ENCODE measurements around the gene BCAR3. TPM values are rescaled to one million over a fixed set of nuclear protein-coding genes. Genes with fewer than 3 reads are reported as not detected.
"Not testable (repeated sequence)": the region's sequence is repeated elsewhere in the genome, so short reads cannot be mapped to it uniquely, and the experiment has no call there.

Gene BCAR3
- total RNA-seq, 4 donors from 2014 or later, result 17.3 to 72.7 (median 54.2) TPM

GRCh38 chr1:93592551-93592949, 89.1 kb downstream of the BCAR3 start:
- peak overlapping the region in 2 of 4 donors; percentile 44 to 51 for H3K4me3 ChIP-seq
- TF ChIP-seq POLR2A (IDR thresholded peaks at IDR 0.05), result peak in 1 of 2 donors; percentile 67
- TF ChIP-seq, protein P1, sequence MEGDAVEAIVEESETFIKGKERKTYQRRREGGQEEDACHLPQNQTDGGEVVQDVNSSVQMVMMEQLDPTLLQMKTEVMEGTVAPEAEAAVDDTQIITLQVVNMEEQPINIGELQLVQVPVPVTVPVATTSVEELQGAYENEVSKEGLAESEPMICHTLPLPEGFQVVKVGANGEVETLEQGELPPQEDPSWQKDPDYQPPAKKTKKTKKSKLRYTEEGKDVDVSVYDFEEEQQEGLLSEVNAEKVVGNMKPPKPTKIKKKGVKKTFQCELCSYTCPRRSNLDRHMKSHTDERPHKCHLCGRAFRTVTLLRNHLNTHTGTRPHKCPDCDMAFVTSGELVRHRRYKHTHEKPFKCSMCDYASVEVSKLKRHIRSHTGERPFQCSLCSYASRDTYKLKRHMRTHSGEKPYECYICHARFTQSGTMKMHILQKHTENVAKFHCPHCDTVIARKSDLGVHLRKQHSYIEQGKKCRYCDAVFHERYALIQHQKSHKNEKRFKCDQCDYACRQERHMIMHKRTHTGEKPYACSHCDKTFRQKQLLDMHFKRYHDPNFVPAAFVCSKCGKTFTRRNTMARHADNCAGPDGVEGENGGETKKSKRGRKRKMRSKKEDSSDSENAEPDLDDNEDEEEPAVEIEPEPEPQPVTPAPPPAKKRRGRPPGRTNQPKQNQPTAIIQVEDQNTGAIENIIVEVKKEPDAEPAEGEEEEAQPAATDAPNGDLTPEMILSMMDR (IDR thresholded peaks at IDR 0.05), result peak in 1 of 6 experiments; percentile 2

DNA sequence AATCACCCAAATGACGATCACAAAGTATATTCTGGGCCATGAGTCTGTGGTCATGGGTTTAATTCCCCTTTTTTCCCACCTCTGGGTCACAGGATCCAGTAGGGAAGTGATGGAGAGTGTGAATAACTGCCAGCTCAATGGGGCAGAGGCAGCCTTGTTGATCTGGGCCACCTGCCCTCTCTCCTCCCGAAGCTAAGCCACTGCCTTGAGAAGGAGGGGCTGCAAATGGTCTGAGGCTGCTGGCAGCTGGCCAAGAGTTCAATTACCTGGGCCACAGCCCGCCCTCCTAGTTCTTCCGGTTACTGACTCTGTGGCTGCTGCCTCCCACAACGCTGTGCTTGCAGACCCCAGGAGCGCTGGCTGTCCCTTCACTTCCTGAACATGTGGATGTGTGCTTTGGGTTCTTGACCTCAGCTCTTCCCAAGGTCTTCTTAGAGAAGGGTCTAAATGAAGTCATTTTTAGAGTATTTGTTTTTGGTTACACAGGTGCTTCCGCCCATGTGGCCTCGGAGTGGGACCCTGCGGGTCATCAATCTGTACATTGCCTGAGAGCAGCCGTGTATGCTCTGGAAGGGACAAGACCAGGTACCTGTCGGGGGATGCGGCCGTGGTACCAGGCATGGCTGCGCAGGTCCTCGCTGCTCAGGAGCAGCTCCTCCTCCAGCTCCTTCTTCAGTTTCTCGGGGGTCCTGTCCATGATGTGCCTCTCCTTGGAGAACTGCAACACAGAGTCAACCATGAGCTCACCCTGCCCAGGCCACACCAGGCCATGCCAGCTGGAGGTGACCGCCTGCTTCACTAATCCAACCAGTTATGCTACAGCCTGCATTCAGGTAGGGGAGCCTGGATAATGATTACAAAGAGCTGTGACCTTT, 89.7 kb downstream of the BCAR3 start:
- peak overlapping the region in 3 of 4 donors; percentile 12 to 51 (median 44) for H3K4me3 ChIP-seq
- no peaks in the 10 kb centered on the region for H3K9me3 ChIP-seq
- TF ChIP-seq, protein P1 (IDR thresholded peaks at IDR 0.05), result no peak
- TF ChIP-seq POLR2A (IDR thresholded peaks at IDR 0.05), result peak; percentile 52 to 71
- peaks cover 0 to 7% (median 0%) of the 10 kb centered on the region in 3 donors for H3K36me3 ChIP-seq
- DNase-seq, result peak; percentile 73 to 94 (median 92)
- peak overlapping the region; percentile 57 to 95 (median 81) for H3K27ac ChIP-seq
- peaks cover 0 to 19% (median 11%) of the 10 kb centered on the region in 4 donors for H3K4me1 ChIP-seq
- no peaks in the 10 kb centered on the region for H3K27me3 ChIP-seq

More at GRCh38 chr1:93592551-93592949, 89.1 kb downstream of the BCAR3 start:
- peaks cover 0 to 19% (median 11%) of the 10 kb centered on the region in 4 donors for H3K4me1 ChIP-seq
- peak overlapping the region; percentile 57 to 95 (median 81) for H3K27ac ChIP-seq
- DNase-seq, result peak in 2 of 3 donors; percentile 34 to 70
- H3K9me3 ChIP-seq, result no peaks in the 10 kb centered on the region
- no peaks in the 10 kb centered on the region for H3K27me3 ChIP-seq
- H3K36me3 ChIP-seq, result peaks cover 0 to 7% (median 0%) of the 10 kb centered on the region in 3 donors

- H3K27ac ChIP-seq, result peak overlapping the region in 3 of 4 donors; percentile 80 to 95 (median 82)
- H3K4me1 ChIP-seq, result peaks cover 0 to 20% (median 11%) of the 10 kb centered on the region in 4 donors
- not testable (repeated sequence) for DNase-seq, H3K36me3 ChIP-seq, H3K9me3 ChIP-seq, H3K27me3 ChIP-seq
- H3K4me3 ChIP-seq, result peak overlapping the region in 1 of 4 donors; percentile 51
These were observed 90.4 kb downstream of the BCAR3 start for GRCh38 chr1:93591291-93591675.

DNA sequence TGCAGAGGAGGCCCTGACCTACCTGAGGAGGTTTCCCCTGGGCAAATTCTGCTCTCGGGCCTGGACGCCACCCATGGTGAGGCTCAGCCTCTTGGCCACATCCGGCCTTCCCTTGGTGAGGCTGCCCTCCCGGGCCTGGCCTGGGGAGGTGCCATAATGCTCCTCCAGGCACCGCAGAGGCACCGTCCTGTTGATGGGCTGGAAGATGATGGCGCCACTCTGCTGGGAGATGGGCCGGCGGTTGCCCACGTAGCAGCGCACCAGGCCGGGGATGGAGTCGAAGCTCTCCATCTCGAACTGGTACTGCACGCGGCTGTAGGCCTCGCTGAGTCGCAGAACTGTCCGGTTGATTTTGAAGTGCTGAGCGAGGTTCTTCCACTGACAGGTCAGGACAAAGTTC, 92.7 kb downstream of the BCAR3 start:
- H3K27me3 ChIP-seq, result no peaks in the 10 kb centered on the region
- TF ChIP-seq, protein P1 (IDR thresholded peaks at IDR 0.05), result no peak
- no peak for TF ChIP-seq POLR2A (IDR thresholded peaks at IDR 0.05)
- H3K4me1 ChIP-seq, result peaks cover 0 to 20% (median 11%) of the 10 kb centered on the region in 4 donors
- no peak overlapping the region for H3K4me3 ChIP-seq
- DNase-seq, result peak in 1 of 3 donors; percentile 42
- no peaks in the 10 kb centered on the region for H3K9me3 ChIP-seq
- H3K27ac ChIP-seq, result no peak overlapping the region
- peaks cover 0 to 7% (median 0%) of the 10 kb centered on the region in 3 donors for H3K36me3 ChIP-seq

DNA sequence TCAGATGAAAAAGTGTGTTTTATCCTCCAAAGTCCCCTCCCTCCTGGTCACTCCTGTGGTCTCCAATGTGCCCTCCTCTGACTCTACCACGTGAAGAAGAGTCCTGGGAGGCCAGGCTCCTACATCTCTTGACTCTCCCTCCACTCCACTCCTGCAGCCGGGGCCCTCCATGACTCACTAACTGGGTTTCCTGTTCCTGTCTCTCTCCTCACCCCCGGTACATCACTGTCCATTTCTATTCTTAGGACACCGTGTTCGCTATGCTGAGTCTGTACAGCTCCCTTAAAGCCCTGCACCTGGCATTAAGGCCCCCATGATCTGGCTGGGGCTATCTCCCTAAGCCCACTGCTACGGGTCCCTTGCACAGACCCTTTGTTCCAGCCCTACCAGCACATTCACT, 93.4 kb downstream of the BCAR3 start:
- no peak overlapping the region for H3K27ac ChIP-seq
- peaks cover 0 to 7% (median 0%) of the 10 kb centered on the region in 3 donors for H3K36me3 ChIP-seq
- H3K9me3 ChIP-seq, result no peaks in the 10 kb centered on the region
- TF ChIP-seq, protein P1 (IDR thresholded peaks at IDR 0.05), result no peak
- TF ChIP-seq POLR2A (IDR thresholded peaks at IDR 0.05), result no peak
- DNase-seq, result peak in 1 of 3 donors; percentile 27
- H3K4me1 ChIP-seq, result peaks cover 0 to 18% (median 11%) of the 10 kb centered on the region in 4 donors
- no peak overlapping the region for H3K4me3 ChIP-seq
- no peaks in the 10 kb centered on the region for H3K27me3 ChIP-seq

- Histone ChIP-seq H3K4me1 (peaks cover 0 to 20% (median 10%) of the 10 kb centered on the region in 4 donors), H3K4me3 (no peak overlapping the region), H3K9me3 (no peaks in the 10 kb centered on the region), H3K36me3 (peaks cover 0 to 15% (median 0%) of the 10 kb centered on the region in 3 donors), H3K27ac (no peak overlapping the region), H3K27me3 (no peaks in the 10 kb centered on the region)
- peak in 1 of 3 donors; percentile 10 for DNase-seq
- no peak for TF ChIP-seq POLR2A (IDR thresholded peaks at IDR 0.05)
- TF ChIP-seq, protein P1 (IDR thresholded peaks at IDR 0.05), result no peak
These were observed 94.3 kb downstream of the BCAR3 start for GRCh38 chr1:93587354-93587753.

Measured in Peyer's patch (tissue), 4 donors.